Activated CD8-positive, alpha-beta memory T cell treated with anti-CD3 and anti-CD28 coated beads, Interleukin-2, amount 10 ng/mL, durations not matched to agents 7 days and 5 days (primary cell): ENCODE data around the gene COL2A1. TPM values are rescaled to one million over a fixed set of nuclear protein-coding genes. Genes with fewer than 3 reads are reported as not detected.

ENCODE experiments used
- ATAC-seq: fragments of 150-1000 bp; cut with Tn5 transposase; one replicate; pipeline ENCODE4 v1.10.0; 2021; ENCODE audit warnings: moderate library complexity
- CTCF ChIA-PET: fragments of 350-600 bp; sonication (Branson Sonifier 250); formaldehyde crosslinking; loops from one replicate; lab custom pipeline; 2021; ENCODE audit warnings: antibody characterized with exemption; lab: Charles Lee
- DNase-seq: peaks from one replicate; pipeline ENCODE4 v3.0.0-alpha.2; 2020
- H3K27ac Mint-ChIP-seq: one replicate; pipeline ENCODE4 v1.8.0; 2021; ENCODE audit warnings: mild to moderate bottlenecking, mixed read lengths
- H3K27me3 Mint-ChIP-seq: one replicate; pipeline ENCODE4 v1.8.0; 2021; ENCODE audit warnings: mixed read lengths
- H3K36me3 Mint-ChIP-seq: one replicate; pipeline ENCODE4 v1.8.0; 2021; ENCODE audit warnings: mild to moderate bottlenecking, mixed read lengths
- H3K4me1 Mint-ChIP-seq: one replicate; pipeline ENCODE4 v1.8.0; 2021; ENCODE audit warnings: mixed read lengths
- H3K4me3 Mint-ChIP-seq: one replicate; pipeline ENCODE4 v1.8.0; 2021; ENCODE audit warnings: mild to moderate bottlenecking, moderate library complexity, mixed read lengths
- H3K9me3 Mint-ChIP-seq: one replicate; pipeline ENCODE4 v1.8.0; 2022; ENCODE audit warnings: low read depth, mixed read lengths
- total RNA-seq, 2 experiments: library from RNA; stranded (reverse); gene quantifications; one replicate each; pipeline ENCODE4 v1.2.3, GENCODE V29; 2021

Gene COL2A1
- total RNA-seq, 2 experiments from 2014 or later, result 0.33 TPM; not detected in 1

- Mint-ChIP-seq H3K4me3 (no peak overlapping the region), H3K27me3 (no peaks in the 10 kb centered on the region), H3K36me3 (peaks cover 1% of the 10 kb centered on the region), H3K27ac (no peak overlapping the region), H3K9me3 (no peaks in the 10 kb centered on the region), H3K4me1 (no peaks in the 10 kb centered on the region)
- CTCF ChIA-PET, result no interaction called here
- no peak for ATAC-seq
- DNase-seq, result no peak
These were observed 33.8 kb upstream of the COL2A1 start for GRCh38 chr12:48038085-48038484.

GRCh38 chr12:48037267-48037915 lies 33.1 kb upstream of the COL2A1 start:
- H3K4me3 Mint-ChIP-seq, result no peak overlapping the region
- CTCF ChIA-PET, result no interaction called here
- H3K9me3 Mint-ChIP-seq, result no peaks in the 10 kb centered on the region
- ATAC-seq (no peak), DNase-seq (no peak)
- no peaks in the 10 kb centered on the region for H3K4me1 Mint-ChIP-seq
- no peaks in the 10 kb centered on the region for H3K27me3 Mint-ChIP-seq
- H3K36me3 Mint-ChIP-seq, result no peaks in the 10 kb centered on the region
- no peak overlapping the region for H3K27ac Mint-ChIP-seq

- ATAC-seq, result no peak
- H3K36me3 Mint-ChIP-seq, result no peaks in the 10 kb centered on the region
- H3K27me3 Mint-ChIP-seq, result peaks cover 1% of the 10 kb centered on the region
- H3K9me3 Mint-ChIP-seq, result no peaks in the 10 kb centered on the region
- no peak overlapping the region for H3K27ac Mint-ChIP-seq
- no peak overlapping the region for H3K4me3 Mint-ChIP-seq
- no peaks in the 10 kb centered on the region for H3K4me1 Mint-ChIP-seq
- no peak for DNase-seq
- CTCF ChIA-PET, result no interaction called here
These were observed 32.5 kb upstream of the COL2A1 start for GRCh38 chr12:48036818-48037217.

GRCh38 chr12:48034835-48035805 lies 30.8 kb upstream of the COL2A1 start:
- no peaks in the 10 kb centered on the region for H3K9me3 Mint-ChIP-seq
- no peak for ATAC-seq
- no peak overlapping the region for H3K27ac Mint-ChIP-seq
- DNase-seq, result no peak
- H3K4me1 Mint-ChIP-seq, result no peaks in the 10 kb centered on the region
- CTCF ChIA-PET, result interaction anchor here (1.1 to 1.8 kb wide), 2 partner anchors 9 to 13 kb away, joined by 3 to 4 read pairs; no protein-coding TSS in a partner anchor
- no peaks in the 10 kb centered on the region for H3K36me3 Mint-ChIP-seq
- H3K27me3 Mint-ChIP-seq, result peaks cover 2% of the 10 kb centered on the region
- no peak overlapping the region for H3K4me3 Mint-ChIP-seq

- H3K27ac Mint-ChIP-seq, result no peak overlapping the region
These were observed 29.2 kb upstream of the COL2A1 start for GRCh38 chr12:48033451-48033850.

GRCh38 chr12:48032597-48032996 lies 28.3 kb upstream of the COL2A1 start:
- CTCF ChIA-PET, result no interaction called here
- Mint-ChIP-seq H3K9me3 (no peaks in the 10 kb centered on the region), H3K4me1 (no peaks in the 10 kb centered on the region), H3K4me3 (no peak overlapping the region), H3K36me3 (no peaks in the 10 kb centered on the region), H3K27ac (no peak overlapping the region), H3K27me3 (peaks cover 2% of the 10 kb centered on the region)
- DNase-seq (no peak), ATAC-seq (no peak)

More at GRCh38 chr12:48033451-48033850, 29.2 kb upstream of the COL2A1 start:
- no peaks in the 10 kb centered on the region for H3K36me3 Mint-ChIP-seq
- H3K4me1 Mint-ChIP-seq, result no peaks in the 10 kb centered on the region
- DNase-seq (no peak), ATAC-seq (no peak)
- H3K27me3 Mint-ChIP-seq, result peaks cover 2% of the 10 kb centered on the region
- H3K9me3 Mint-ChIP-seq, result no peaks in the 10 kb centered on the region
- CTCF ChIA-PET, result interaction anchor here (1.8 kb wide), 1 partner anchor 11 kb away, joined by 4 read pairs; no protein-coding TSS in a partner anchor
- no peak overlapping the region for H3K4me3 Mint-ChIP-seq

- no peaks in the 10 kb centered on the region for H3K9me3 Mint-ChIP-seq
- H3K4me3 Mint-ChIP-seq, result no peak overlapping the region
- CTCF ChIA-PET, result interaction anchor here (1.4 kb wide), 1 partner anchor 14 kb away, joined by 3 read pairs; no protein-coding TSS in a partner anchor
- ATAC-seq, result no peak
- H3K27ac Mint-ChIP-seq, result no peak overlapping the region
- H3K27me3 Mint-ChIP-seq, result peaks cover 2% of the 10 kb centered on the region
- DNase-seq, result no peak
- H3K36me3 Mint-ChIP-seq, result no peaks in the 10 kb centered on the region
- H3K4me1 Mint-ChIP-seq, result peaks cover 2% of the 10 kb centered on the region
These were observed 27.1 kb upstream of the COL2A1 start for GRCh38 chr12:48031135-48031960.

GRCh38 chr12:48030173-48030650 lies 25.9 kb upstream of the COL2A1 start:
- Mint-ChIP-seq H3K4me3 (no peak overlapping the region), H3K27ac (no peak overlapping the region), H3K4me1 (peaks cover 2% of the 10 kb centered on the region), H3K27me3 (peaks cover 2% of the 10 kb centered on the region), H3K9me3 (no peaks in the 10 kb centered on the region), H3K36me3 (no peaks in the 10 kb centered on the region)
- DNase-seq (no peak), ATAC-seq (no peak)
- CTCF ChIA-PET, result interaction anchor here (0.6 to 1.4 kb wide), 2 partner anchors 12 to 23 kb away, joined by 3 read pairs; no protein-coding TSS in a partner anchor

GRCh38 chr12:48029491-48030172 lies 25.4 kb upstream of the COL2A1 start:
- no peak overlapping the region for H3K4me3 Mint-ChIP-seq
- peaks cover 6% of the 10 kb centered on the region for H3K4me1 Mint-ChIP-seq
- H3K27ac Mint-ChIP-seq, result no peak overlapping the region
- peaks cover 4% of the 10 kb centered on the region for H3K27me3 Mint-ChIP-seq
- no peaks in the 10 kb centered on the region for H3K9me3 Mint-ChIP-seq
- ATAC-seq, result no peak
- DNase-seq, result no peak
- H3K36me3 Mint-ChIP-seq, result no peaks in the 10 kb centered on the region
- CTCF ChIA-PET, result interaction anchor here (1.4 kb wide), 1 partner anchor 12 kb away, joined by 3 read pairs; no protein-coding TSS in a partner anchor

GRCh38 chr12:48028541-48029431 lies 24.5 kb upstream of the COL2A1 start:
- CTCF ChIA-PET, result no interaction called here
- ATAC-seq (no peak), DNase-seq (no peak)
- peaks cover 6% of the 10 kb centered on the region for H3K4me1 Mint-ChIP-seq
- no peaks in the 10 kb centered on the region for H3K9me3 Mint-ChIP-seq
- H3K27me3 Mint-ChIP-seq, result peaks cover 4% of the 10 kb centered on the region
- H3K4me3 Mint-ChIP-seq, result no peak overlapping the region
- no peaks in the 10 kb centered on the region for H3K36me3 Mint-ChIP-seq
- H3K27ac Mint-ChIP-seq, result no peak overlapping the region

- Mint-ChIP-seq H3K36me3 (no peaks in the 10 kb centered on the region), H3K4me1 (peaks cover 6% of the 10 kb centered on the region), H3K27me3 (peaks cover 16% of the 10 kb centered on the region), H3K4me3 (no peak overlapping the region), H3K9me3 (no peaks in the 10 kb centered on the region), H3K27ac (no peak overlapping the region)
- DNase-seq, result no peak
- CTCF ChIA-PET, result no interaction called here
- no peak for ATAC-seq
These were observed 23.1 kb upstream of the COL2A1 start for GRCh38 chr12:48027183-48028002.
